ENCODE measurements around the gene EXOSC5. TPM values are rescaled to one million over a fixed set of nuclear protein-coding genes. Genes with fewer than 3 reads are reported as not detected.

EXOSC5 gene
- total and polyA plus RNA-seq, 2 of the 13 experiments (the other 11 are each of a cell fraction or from before 2014, with no cell fraction given): 24.1 to 26.5 TPM

DNA sequence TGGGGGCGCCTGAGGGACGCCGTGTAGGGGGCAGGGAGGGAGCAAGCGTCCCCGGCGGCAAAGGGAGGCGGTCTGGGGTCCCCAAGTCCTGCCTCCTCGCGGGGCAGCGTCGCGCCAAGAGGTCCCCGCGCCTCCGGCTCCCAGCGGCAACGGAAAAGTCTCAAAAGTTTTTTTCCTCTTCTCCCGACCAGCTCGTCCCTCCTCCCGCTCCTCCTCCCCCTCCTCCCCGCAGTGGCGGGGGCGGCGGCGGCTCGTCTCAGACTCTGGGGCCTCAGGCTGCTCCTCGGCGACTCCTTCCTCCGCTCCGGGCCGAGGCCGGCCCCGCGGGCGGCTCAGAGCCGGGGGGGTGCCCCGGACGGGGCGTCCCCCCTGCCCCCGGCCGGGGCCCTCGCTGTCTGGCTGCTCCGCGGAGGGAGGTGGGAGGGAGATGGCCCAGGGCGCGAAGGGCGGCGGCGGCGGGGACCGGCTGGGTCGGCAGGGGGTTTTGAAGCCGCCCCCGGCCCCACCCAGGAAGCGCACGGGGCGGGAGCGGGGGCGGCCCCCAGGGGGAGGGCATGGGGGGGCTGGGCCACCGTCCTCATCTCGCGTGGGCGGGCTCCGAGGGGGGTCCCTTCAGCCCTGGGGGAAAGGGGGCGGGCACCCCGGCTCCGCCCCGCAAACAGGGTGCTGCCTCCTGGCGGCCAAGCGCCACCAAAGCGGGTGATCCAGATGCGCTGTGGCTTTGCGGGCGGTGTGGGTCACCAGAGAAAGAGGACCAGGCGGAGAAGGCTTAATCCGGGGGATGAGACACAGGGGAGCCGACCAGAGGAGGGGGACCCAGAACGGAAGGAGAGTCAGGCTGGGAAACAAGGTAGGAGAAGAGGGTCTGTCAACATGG is 43.5 kb downstream of the EXOSC5 start, which contains the start of gene TGFB1 (continued):
- TF ChIP-seq, protein P1, sequence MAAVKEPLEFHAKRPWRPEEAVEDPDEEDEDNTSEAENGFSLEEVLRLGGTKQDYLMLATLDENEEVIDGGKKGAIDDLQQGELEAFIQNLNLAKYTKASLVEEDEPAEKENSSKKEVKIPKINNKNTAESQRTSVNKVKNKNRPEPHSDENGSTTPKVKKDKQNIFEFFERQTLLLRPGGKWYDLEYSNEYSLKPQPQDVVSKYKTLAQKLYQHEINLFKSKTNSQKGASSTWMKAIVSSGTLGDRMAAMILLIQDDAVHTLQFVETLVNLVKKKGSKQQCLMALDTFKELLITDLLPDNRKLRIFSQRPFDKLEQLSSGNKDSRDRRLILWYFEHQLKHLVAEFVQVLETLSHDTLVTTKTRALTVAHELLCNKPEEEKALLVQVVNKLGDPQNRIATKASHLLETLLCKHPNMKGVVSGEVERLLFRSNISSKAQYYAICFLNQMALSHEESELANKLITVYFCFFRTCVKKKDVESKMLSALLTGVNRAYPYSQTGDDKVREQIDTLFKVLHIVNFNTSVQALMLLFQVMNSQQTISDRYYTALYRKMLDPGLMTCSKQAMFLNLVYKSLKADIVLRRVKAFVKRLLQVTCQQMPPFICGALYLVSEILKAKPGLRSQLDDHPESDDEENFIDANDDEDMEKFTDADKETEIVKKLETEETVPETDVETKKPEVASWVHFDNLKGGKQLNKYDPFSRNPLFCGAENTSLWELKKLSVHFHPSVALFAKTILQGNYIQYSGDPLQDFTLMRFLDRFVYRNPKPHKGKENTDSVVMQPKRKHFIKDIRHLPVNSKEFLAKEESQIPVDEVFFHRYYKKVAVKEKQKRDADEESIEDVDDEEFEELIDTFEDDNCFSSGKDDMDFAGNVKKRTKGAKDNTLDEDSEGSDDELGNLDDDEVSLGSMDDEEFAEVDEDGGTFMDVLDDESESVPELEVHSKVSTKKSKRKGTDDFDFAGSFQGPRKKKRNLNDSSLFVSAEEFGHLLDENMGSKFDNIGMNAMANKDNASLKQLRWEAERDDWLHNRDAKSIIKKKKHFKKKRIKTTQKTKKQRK (IDR thresholded peaks at IDR 0.05; ENCODE audit: low read length): no peak
- TF ChIP-seq, protein P2, sequence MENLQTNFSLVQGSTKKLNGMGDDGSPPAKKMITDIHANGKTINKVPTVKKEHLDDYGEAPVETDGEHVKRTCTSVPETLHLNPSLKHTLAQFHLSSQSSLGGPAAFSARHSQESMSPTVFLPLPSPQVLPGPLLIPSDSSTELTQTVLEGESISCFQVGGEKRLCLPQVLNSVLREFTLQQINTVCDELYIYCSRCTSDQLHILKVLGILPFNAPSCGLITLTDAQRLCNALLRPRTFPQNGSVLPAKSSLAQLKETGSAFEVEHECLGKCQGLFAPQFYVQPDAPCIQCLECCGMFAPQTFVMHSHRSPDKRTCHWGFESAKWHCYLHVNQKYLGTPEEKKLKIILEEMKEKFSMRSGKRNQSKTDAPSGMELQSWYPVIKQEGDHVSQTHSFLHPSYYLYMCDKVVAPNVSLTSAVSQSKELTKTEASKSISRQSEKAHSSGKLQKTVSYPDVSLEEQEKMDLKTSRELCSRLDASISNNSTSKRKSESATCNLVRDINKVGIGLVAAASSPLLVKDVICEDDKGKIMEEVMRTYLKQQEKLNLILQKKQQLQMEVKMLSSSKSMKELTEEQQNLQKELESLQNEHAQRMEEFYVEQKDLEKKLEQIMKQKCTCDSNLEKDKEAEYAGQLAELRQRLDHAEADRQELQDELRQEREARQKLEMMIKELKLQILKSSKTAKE (CRISPR knock-in tag; IDR thresholded peaks at IDR 0.05; ENCODE audit: borderline replicate concordance): 0 out of 2 replicates have a peak, but pooled peaks have one; percentile 13
- peak; percentile 61 for TF ChIP-seq HDAC1 (CRISPR knock-in tag; IDR thresholded peaks at IDR 0.05)
